ENCODE data around the gene UNC93A.

- TF ChIP-seq CTCF (IDR thresholded peaks at IDR 0.05; ENCODE audit: borderline replicate concordance, extremely low read depth, low read length, poor library complexity, severe bottlenecking) (no peak), EZH2 (IDR thresholded peaks at IDR 0.05; ENCODE audit: borderline replicate concordance, low read depth, low read length, severe bottlenecking) (no peak)
These were observed 32.0 kb downstream of the UNC93A start for GRCh38 chr6:167323111-167323510.
